Mesenchymal stem cell (in vitro differentiated cells and primary cell): ENCODE data around the gene AMPH.

Source experiments
- DNase-seq: peaks from one replicate; pipeline ENCODE4 v3.0.0-alpha.2; 2013
- H2AFZ ChIP-seq: one replicate; pipeline ENCODE4 v1.6.1; 2013; ENCODE audit warnings: low read depth, mild to moderate bottlenecking, control low read depth, inconsistent platforms, low read length, moderate library complexity
- H2AK5ac ChIP-seq: 2 replicates; pipeline ENCODE4 v1.6.1; 2013; ENCODE audit warnings: low read length, moderate library complexity, mild to moderate bottlenecking, inconsistent platforms; ENCODE audit not compliant: severe bottlenecking
- H2BK120ac ChIP-seq: one replicate; pipeline ENCODE4 v1.6.1; 2013; ENCODE audit warnings: low read depth, mild to moderate bottlenecking, inconsistent platforms, low read length, moderate library complexity
- H2BK12ac ChIP-seq, 2 experiments: one replicate each; pipeline ENCODE4 v1.6.1; 2013; ENCODE audit warnings: inconsistent platforms in 2 of 2, low read length in 2 of 2, mild to moderate bottlenecking in 2 of 2, moderate library complexity in 2 of 2, control low read depth in 1 of 2
- H2BK15ac ChIP-seq: one replicate; pipeline ENCODE4 v1.6.1; 2013; ENCODE audit warnings: mild to moderate bottlenecking, low read depth, inconsistent platforms; ENCODE audit not compliant: poor library complexity, severe bottlenecking
- H2BK5ac ChIP-seq: 2 replicates; pipeline ENCODE4 v1.6.1; 2013; ENCODE audit warnings: low read depth, mild to moderate bottlenecking, low read length, control low read depth, inconsistent platforms; ENCODE audit not compliant: poor library complexity, severe bottlenecking
- H3K14ac ChIP-seq, 2 experiments: one replicate each; pipeline ENCODE4 v1.6.1; 2013; ENCODE audit warnings: inconsistent platforms in 2 of 2, low read length in 2 of 2, control low read depth in 1 of 2, mild to moderate bottlenecking in 1 of 2, moderate library complexity in 1 of 2
- H3K18ac ChIP-seq, 2 experiments: one replicate each; pipeline ENCODE4 v1.6.1; 2013; ENCODE audit warnings: inconsistent platforms in 2 of 2, low read length in 2 of 2, control low read depth in 1 of 2, low read depth in 1 of 2, mild to moderate bottlenecking in 1 of 2
- H3K23ac ChIP-seq, 2 experiments: one replicate each; pipeline ENCODE4 v1.6.1; 2013; ENCODE audit warnings: inconsistent platforms in 2 of 2, low read length in 2 of 2, mild to moderate bottlenecking in 2 of 2, moderate library complexity in 2 of 2, control low read depth in 1 of 2
- H3K27ac ChIP-seq: 2 replicates; pipeline ENCODE4 v1.5.1; 2013; ENCODE audit warnings: mild to moderate bottlenecking, moderate library complexity, low read length, control low read depth, inconsistent platforms; ENCODE audit not compliant: poor library complexity, severe bottlenecking
- H3K27me3 ChIP-seq, 2 experiments: 2 replicates each; pipeline versions ENCODE4 v1.6.1 to v1.7.0; 2013; ENCODE audit warnings: low read length in 2 of 2, mild to moderate bottlenecking in 2 of 2, moderate library complexity in 2 of 2, control low read depth in 1 of 2, inconsistent platforms in 1 of 2; ENCODE audit not compliant: control insufficient read depth in 1 of 2, insufficient read depth in 1 of 2
- H3K36me3 ChIP-seq, 2 experiments: 2 replicates each; pipeline versions ENCODE4 v1.6.1 to v1.7.0; 2013; ENCODE audit warnings: low read length in 2 of 2, control low read depth in 1 of 2, inconsistent platforms in 1 of 2, low read depth in 1 of 2, mild to moderate bottlenecking in 1 of 2; ENCODE audit not compliant: insufficient read depth in 2 of 2, control insufficient read depth in 1 of 2
- H3K4ac ChIP-seq, 2 experiments: one replicate each; pipeline ENCODE4 v1.6.1; 2013; ENCODE audit warnings: inconsistent platforms in 2 of 2, low read length in 2 of 2, mild to moderate bottlenecking in 2 of 2, moderate library complexity in 2 of 2, control low read depth in 1 of 2, low read depth in 1 of 2
- H3K4me1 ChIP-seq: 2 replicates; pipeline ENCODE4 v1.6.1; 2013; ENCODE audit warnings: low read depth, low read length, control low read depth; ENCODE audit not compliant: control insufficient read depth, insufficient read depth
- H3K4me2 ChIP-seq: 2 replicates; pipeline ENCODE4 v1.6.1; 2013; ENCODE audit warnings: low read length, mild to moderate bottlenecking, inconsistent platforms; ENCODE audit not compliant: poor library complexity, severe bottlenecking
- H3K4me3 ChIP-seq, 2 experiments: 2 replicates each; pipeline versions ENCODE4 v1.5.1 to v1.7.0; 2013; ENCODE audit warnings: low read length in 2 of 2, mild to moderate bottlenecking in 2 of 2, control low read depth in 1 of 2, low read depth in 1 of 2; ENCODE audit not compliant: insufficient read depth in 1 of 2
- H3K79me1 ChIP-seq: replicated peaks from 2 replicates; pipeline ENCODE4 v1.6.1; 2013; ENCODE audit warnings: mild to moderate bottlenecking, control low read depth, low read length, inconsistent platforms; ENCODE audit not compliant: poor library complexity, severe bottlenecking
- H3K9ac ChIP-seq: 2 replicates; pipeline ENCODE4 v1.7.0; 2013; ENCODE audit warnings: mild to moderate bottlenecking, low read length, moderate library complexity
- H3K9me3 ChIP-seq: 2 replicates; pipeline ENCODE4 v1.7.0; 2013; ENCODE audit warnings: mild to moderate bottlenecking, low read length; ENCODE audit not compliant: control insufficient read depth
- H4K8ac ChIP-seq: one replicate; pipeline ENCODE4 v1.6.1; 2013; ENCODE audit warnings: inconsistent platforms, mild to moderate bottlenecking, low read length, moderate library complexity
- H4K91ac ChIP-seq: one replicate; pipeline ENCODE4 v1.6.1; 2013; ENCODE audit warnings: mild to moderate bottlenecking, low read length, inconsistent platforms
- whole genome bisulfite sequencing: methylation state at CpG from one replicate; pipeline ENCODE4 v1.1.7; 2013; ENCODE audit warnings: mixed read lengths; 5-methylcytosine and 5-hydroxymethylcytosine counted together

AMPH gene

GRCh38 chr7:38525857-38526256 is 105.3 kb downstream of the AMPH start:
- Histone ChIP-seq H3K4me3 (no peak overlapping the region), H4K8ac (no peak overlapping the region), H3K4me1 (no peaks in the 10 kb centered on the region), H3K9ac (no peak overlapping the region), H2BK12ac (no peak overlapping the region), H3K36me3 (peaks cover 0 to 4% of the 10 kb centered on the region in 2 experiments), H3K27ac (no peak overlapping the region), H3K4ac (no peak overlapping the region), H3K9me3 (no peaks in the 10 kb centered on the region), H3K79me1 (no peaks in the 10 kb centered on the region), H4K91ac (no peak overlapping the region), H2BK5ac (no peak overlapping the region), H2AK5ac (no peak overlapping the region), H3K23ac (no peak overlapping the region), H2AFZ (no peak overlapping the region), H2BK120ac (no peak overlapping the region), H3K18ac (no peak overlapping the region), H3K4me2 (no peak overlapping the region), H3K14ac (no peak overlapping the region), H2BK15ac (no peak overlapping the region), H3K27me3 (no peaks in the 10 kb centered on the region)
- WGBS, result no CpG with 5 or more reads among the region's 1 CpG
- DNase-seq, result no peak

GRCh38 chr7:38524786-38525185 is 106.4 kb downstream of the AMPH start:
- H2BK5ac ChIP-seq, result no peak overlapping the region
- H3K27ac ChIP-seq, result no peak overlapping the region
- H3K9ac ChIP-seq, result no peak overlapping the region
- no peaks in the 10 kb centered on the region for H3K27me3 ChIP-seq
- no peak for DNase-seq
- H4K8ac ChIP-seq, result no peak overlapping the region
- H2AFZ ChIP-seq, result no peak overlapping the region
- no peak overlapping the region for H3K18ac ChIP-seq
- peaks cover 0 to 4% of the 10 kb centered on the region in 2 experiments for H3K36me3 ChIP-seq
- no peaks in the 10 kb centered on the region for H3K9me3 ChIP-seq
- WGBS, result 78% methylated on average over 1 of the region's 1 CpG
- no peak overlapping the region for H3K4me3 ChIP-seq
- H2BK12ac ChIP-seq, result no peak overlapping the region
- H3K4me2 ChIP-seq, result no peak overlapping the region
- no peak overlapping the region for H3K23ac ChIP-seq
- no peak overlapping the region for H3K4ac ChIP-seq
- H4K91ac ChIP-seq, result no peak overlapping the region
- H2AK5ac ChIP-seq, result no peak overlapping the region
- no peak overlapping the region for H3K14ac ChIP-seq
- no peak overlapping the region for H2BK15ac ChIP-seq
- no peaks in the 10 kb centered on the region for H3K79me1 ChIP-seq
- H2BK120ac ChIP-seq, result no peak overlapping the region
- H3K4me1 ChIP-seq, result no peaks in the 10 kb centered on the region

GRCh38 chr7:38520741-38521140 is 110.4 kb downstream of the AMPH start:
- Histone ChIP-seq H3K23ac (no peak overlapping the region), H3K14ac (no peak overlapping the region), H3K4ac (no peak overlapping the region), H3K4me1 (no peaks in the 10 kb centered on the region), H3K79me1 (no peaks in the 10 kb centered on the region), H2BK5ac (no peak overlapping the region), H3K36me3 (no peaks in the 10 kb centered on the region), H3K4me3 (no peak overlapping the region), H2BK15ac (no peak overlapping the region), H3K27ac (no peak overlapping the region), H2AFZ (no peak overlapping the region), H2BK120ac (no peak overlapping the region), H2BK12ac (no peak overlapping the region), H3K18ac (no peak overlapping the region), H4K8ac (no peak overlapping the region), H3K4me2 (no peak overlapping the region), H2AK5ac (no peak overlapping the region), H3K9me3 (peaks cover 7% of the 10 kb centered on the region), H3K9ac (no peak overlapping the region), H3K27me3 (no peaks in the 10 kb centered on the region), H4K91ac (no peak overlapping the region)
- WGBS, result 92% methylated on average over 1 of the region's 2 CpGs
- DNase-seq, result no peak

GRCh38 chr7:38518541-38518940 is 112.6 kb downstream of the AMPH start:
- no peak overlapping the region for H3K4ac ChIP-seq
- H3K23ac ChIP-seq, result no peak overlapping the region
- H3K36me3 ChIP-seq, result no peaks in the 10 kb centered on the region
- H2BK12ac ChIP-seq, result no peak overlapping the region
- H3K4me3 ChIP-seq, result no peak overlapping the region
- H3K9me3 ChIP-seq, result peaks cover 12% of the 10 kb centered on the region
- H2BK15ac ChIP-seq, result no peak overlapping the region
- no peak overlapping the region for H2AK5ac ChIP-seq
- no peak overlapping the region for H3K14ac ChIP-seq
- no peak for DNase-seq
- H2AFZ ChIP-seq, result no peak overlapping the region
- H4K8ac ChIP-seq, result no peak overlapping the region
- H3K4me2 ChIP-seq, result no peak overlapping the region
- H3K18ac ChIP-seq, result no peak overlapping the region
- no peak overlapping the region for H4K91ac ChIP-seq
- no peak overlapping the region for H3K27ac ChIP-seq
- no peaks in the 10 kb centered on the region for H3K27me3 ChIP-seq
- H3K79me1 ChIP-seq, result no peaks in the 10 kb centered on the region
- WGBS, result no CpG with 5 or more reads among the region's 1 CpG
- no peak overlapping the region for H3K9ac ChIP-seq
- no peak overlapping the region for H2BK120ac ChIP-seq
- no peak overlapping the region for H2BK5ac ChIP-seq
- H3K4me1 ChIP-seq, result no peaks in the 10 kb centered on the region
